A549 (cell line): ENCODE measurements around the gene KIF3B. TPM values are rescaled to one million over a fixed set of nuclear protein-coding genes. Genes with fewer than 3 reads are reported as not detected.

Source experiments
- ATAC-seq, 2 experiments: fragments of 200-7000 bp in 1 of 2; fragments of >200 bp in 1 of 2; cut with Nextera tagmentation in 1 of 2; cut with Tn5 transposase in 1 of 2; 3 replicates each; pipeline versions ENCODE4 v1.8.0 to v1.9.1; 2018 to 2020; ENCODE audit warnings: mild to moderate bottlenecking in 1 of 2, moderate library complexity in 1 of 2
- CTCF ChIA-PET: fragments of 300-600 bp; sonication (Branson Sonifier 250); formaldehyde crosslinking; extraction: SDS; loops from one replicate; lab custom pipeline; 2021; ENCODE audit warnings: antibody characterized with exemption, inconsistent platforms; lab: Yijun Ruan, JAX
- POLR2A ChIA-PET: fragments of 350-600 bp; formaldehyde crosslinking; extraction: SDS; loops from one replicate; lab custom pipeline; 2021; ENCODE audit warnings: antibody characterized with exemption, inconsistent platforms; lab: Yijun Ruan, JAX
- DNase-seq, 2 experiments: peaks; one replicate each; pipeline versions ENCODE4 v3.0.0 to v3.0.0-alpha.2; 2011 to 2016; ENCODE audit warnings: low read depth in 1 of 2, low spot score in 1 of 2
- FAIRE-seq: peaks from 2 replicates; lab custom pipeline; 2011; peaks lifted over from hg19 to GRCh38; lab: Jason Lieb, UNC
- H3K27ac ChIP-seq, 2 experiments: fragments of >200 bp; sonication (Bioruptor Twin); formaldehyde crosslinking; 3 replicates each; pipeline ENCODE4 v1.5.1; 2016 to 2017
- H3K4me1 ChIP-seq: fragments of >200 bp; sonication (Bioruptor Twin); formaldehyde crosslinking; 3 replicates; pipeline ENCODE4 v1.6.1; 2016
- H3K4me2 ChIP-seq: fragments of >200 bp; sonication (Bioruptor Twin); formaldehyde crosslinking; 3 replicates; pipeline ENCODE4 v1.6.1; 2016
- H3K4me3 ChIP-seq: fragments of >200 bp; sonication (Bioruptor Twin); formaldehyde crosslinking; 3 replicates; pipeline ENCODE4 v1.5.1; 2016
- H3K9me3 ChIP-seq: fragments of >200 bp; sonication (Bioruptor Twin); formaldehyde crosslinking; 3 replicates; pipeline ENCODE4 v1.6.1; 2016
- CBX8 ChIP-seq: fragments of 200-600 bp; sonication (generic); IDR thresholded peaks from 2 replicates; pipeline ENCODE4 v1.6.1; 2016
- CEBPB ChIP-seq, 2 experiments: fragments of >200 bp in 1 of 2; sonication (Bioruptor Twin) in 1 of 2; formaldehyde crosslinking in 1 of 2; IDR thresholded peaks; 2 replicates each; pipeline ENCODE4 v1.6.1; 2012 to 2016
- CHD2 ChIP-seq: fragments of 150-350 bp; IDR thresholded peaks from 2 replicates; pipeline ENCODE4 v1.6.1; 2014; ENCODE audit warnings: low read length; ENCODE audit not compliant: partially characterized antibody
- CHD4 ChIP-seq: fragments of 200-600 bp; sonication (generic); IDR thresholded peaks from 2 replicates; pipeline ENCODE4 v1.6.1; 2016; ENCODE audit warnings: antibody characterized with exemption, mild to moderate bottlenecking, borderline replicate concordance
- EHF ChIP-seq: fragments of 250-450 bp; sonication (Bioruptor Pico); IDR thresholded peaks from 2 replicates; pipeline ENCODE4 v1.5.0; 2020; ENCODE audit warnings: mild to moderate bottlenecking
- FOSB ChIP-seq: fragments of 250-450 bp; sonication (Bioruptor Pico); IDR thresholded peaks from 2 replicates; pipeline ENCODE4 v1.5.0; 2020; ENCODE audit warnings: mild to moderate bottlenecking, moderate library complexity
- FOXS1 ChIP-seq: fragments of 250-450 bp; sonication (Bioruptor Pico); IDR thresholded peaks from 2 replicates; pipeline ENCODE4 v1.5.0; 2020; ENCODE audit warnings: mild to moderate bottlenecking, moderate library complexity
- HEYL ChIP-seq: fragments of 250-450 bp; sonication (Bioruptor Pico); IDR thresholded peaks from 2 replicates; pipeline ENCODE4 v1.8.0; 2021; ENCODE audit warnings: mild to moderate bottlenecking, moderate library complexity
- HOXB5 ChIP-seq: fragments of 250-450 bp; sonication (Bioruptor Pico); IDR thresholded peaks from 2 replicates; pipeline ENCODE4 v1.5.0; 2020; ENCODE audit warnings: mild to moderate bottlenecking, moderate library complexity
- NFE2L2 ChIP-seq: fragments of 150-350 bp; conservative IDR thresholded peaks from 2 replicates; pipeline ENCODE4 v1.6.1; 2014; ENCODE audit warnings: low read length
- NPAS2 ChIP-seq: fragments of 250-450 bp; sonication (Bioruptor Pico); IDR thresholded peaks from 2 replicates; pipeline ENCODE4 v1.8.0; 2022; ENCODE audit warnings: mild to moderate bottlenecking, moderate library complexity, borderline replicate concordance
- NR3C1 ChIP-seq: fragments of >200 bp; sonication (Bioruptor Twin); formaldehyde crosslinking; IDR thresholded peaks from 3 replicates; pipeline ENCODE4 v1.6.1; 2017
- PHF8 ChIP-seq: fragments of 200-600 bp; sonication (generic); IDR thresholded peaks from 2 replicates; pipeline ENCODE4 v1.6.1; 2016; ENCODE audit warnings: low read depth, mild to moderate bottlenecking, antibody characterized with exemption, moderate library complexity, borderline replicate concordance
- RAD21 ChIP-seq, 2 experiments: fragments of >200 bp in 1 of 2; sonication (Bioruptor Twin) in 1 of 2; formaldehyde crosslinking in 1 of 2; IDR thresholded peaks in 1 of 2; conservative IDR thresholded peaks in 1 of 2; 2 replicates in 1 of 2; 3 replicates in 1 of 2; pipeline ENCODE4 v1.6.1; 2012 to 2018; ENCODE audit warnings: inconsistent platforms in 1 of 2
- RARB ChIP-seq: fragments of 250-450 bp; sonication (Bioruptor Pico); IDR thresholded peaks from 2 replicates; pipeline ENCODE4 v1.8.0; 2021; ENCODE audit warnings: mild to moderate bottlenecking, moderate library complexity
- RCOR1 ChIP-seq: fragments of 150-350 bp; IDR thresholded peaks from 2 replicates; pipeline ENCODE4 v1.6.1; 2014; ENCODE audit warnings: antibody characterized with exemption, low read length, low read depth
- RNF2 ChIP-seq: fragments of 200-600 bp; sonication (generic); IDR thresholded peaks from 2 replicates; pipeline ENCODE4 v1.6.1; 2016; ENCODE audit warnings: low read depth, mild to moderate bottlenecking, antibody characterized with exemption, moderate library complexity, borderline replicate concordance
- SMC3 ChIP-seq: fragments of >200 bp; sonication (Bioruptor Twin); formaldehyde crosslinking; IDR thresholded peaks from 3 replicates; pipeline ENCODE4 v1.6.1; 2018; ENCODE audit warnings: inconsistent platforms
- SREBF2 ChIP-seq: fragments of 450-650 bp; IDR thresholded peaks from 2 replicates; pipeline ENCODE4 v1.6.1; 2014; ENCODE audit warnings: mild to moderate bottlenecking, moderate library complexity
- ZC3H11A ChIP-seq: fragments of 450-650 bp; IDR thresholded peaks from 2 replicates; pipeline ENCODE4 v1.6.1; 2014; ENCODE audit warnings: antibody characterized with exemption, mild to moderate bottlenecking
- ZSCAN20 ChIP-seq: fragments of 250-450 bp; sonication (Bioruptor Pico); IDR thresholded peaks from 2 replicates; pipeline ENCODE4 v1.8.0; 2022; ENCODE audit warnings: mild to moderate bottlenecking, moderate library complexity
- WGBS: methylation state at CpG from one replicate; pipeline ENCODE4 v1.1.6; 2017; ENCODE audit errors: missing lambda C conversion rate; 5-methylcytosine and 5-hydroxymethylcytosine counted together
- polyA plus RNA-seq, 4 experiments: library from polyadenylated mRNA; depleted of rRNA in 3 of 4; stranded (reverse); fragments of >200 nt; fragmentation: RNase III in 1 of 4; extraction: RNeasy Plus Mini Kit Qiagen cat#74134 plus additional on column Dnase treatment in 1 of 4; gene quantifications; 2 replicates in 3 of 4; 3 replicates in 1 of 4; pipeline ENCODE4 v1.2.3, GENCODE V29; 2011 to 2017
- TF ChIP-seq, protein P1 (sequence below): fragments of >200 bp; sonication (Bioruptor Twin); formaldehyde crosslinking; IDR thresholded peaks from 3 replicates; pipeline ENCODE4 v1.5.1; 2016
- TF ChIP-seq, protein P2 (sequence below): fragments of 200-600 bp; sonication (generic); IDR thresholded peaks from 2 replicates; pipeline ENCODE4 v1.6.1; 2016; ENCODE audit warnings: antibody characterized with exemption, mild to moderate bottlenecking, moderate library complexity
- TF ChIP-seq, protein P3 (sequence below): fragments of 450-650 bp; IDR thresholded peaks from 2 replicates; pipeline ENCODE4 v1.6.1; 2014; ENCODE audit warnings: antibody characterized with exemption
- TF ChIP-seq, protein P4 (sequence below): fragments of 150-350 bp; IDR thresholded peaks from 2 replicates; pipeline ENCODE4 v1.6.1; 2014; ENCODE audit warnings: low read depth, mild to moderate bottlenecking, low read length

Gene KIF3B
- polyA plus RNA-seq, 2 of the 4 experiments (the other 2 are of a cell fraction), result 23.7 to 33.7 TPM

DNA sequence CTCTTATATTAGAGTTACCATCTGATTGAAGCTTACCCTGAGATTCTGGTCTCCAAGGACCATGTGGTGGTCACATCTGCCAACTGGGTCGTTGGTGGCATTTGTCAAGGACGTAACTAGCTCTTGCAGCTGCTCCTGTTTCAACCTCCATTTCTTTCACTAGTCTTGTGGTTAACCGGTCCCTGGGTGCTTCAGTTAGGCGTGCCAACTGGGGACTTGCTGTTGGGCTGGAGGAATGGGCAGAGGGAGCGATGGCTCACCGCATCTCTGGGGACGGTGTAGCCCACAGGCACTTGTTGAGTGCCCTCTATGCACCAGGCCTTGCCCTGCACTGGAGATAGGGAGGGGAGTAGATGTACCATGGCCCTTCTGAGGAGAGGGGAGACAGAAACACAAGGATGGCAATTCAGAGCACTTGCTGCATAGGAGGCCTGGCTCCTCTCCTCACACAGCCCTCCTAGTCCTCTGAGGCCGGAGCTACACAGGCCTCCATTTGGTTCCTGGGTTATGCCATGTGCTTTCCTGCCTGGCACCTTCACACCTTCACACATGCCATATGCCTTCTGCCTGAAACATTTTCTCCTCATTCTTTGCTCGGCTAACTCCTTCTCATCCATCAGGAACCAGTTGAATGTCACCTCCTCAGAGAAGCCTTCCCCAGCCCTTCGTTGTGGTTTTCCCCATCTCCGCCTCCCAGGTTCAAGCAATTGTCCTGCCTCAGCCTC, 60.6 kb downstream of the KIF3B start:
- 93% methylated on average over 11 of the region's 11 CpGs for WGBS
- no peak for DNase-seq
- no peak for FAIRE-seq
- Histone ChIP-seq H3K4me3 (no peak overlapping the region), H3K27ac (no peak overlapping the region), H3K9me3 (no peaks in the 10 kb centered on the region), H3K4me2 (no peak overlapping the region), H3K4me1 (peaks cover 8% of the 10 kb centered on the region; the same call in 2 of the 3 replicates)
- ChIA-PET CTCF (interaction anchor here (0.6 to 2.7 kb wide), 13 partner anchors 10 to 199 kb away, joined by 3 to 25 read pairs (median 6); no protein-coding TSS in a partner anchor), POLR2A (no interaction called here)
- no peak for ATAC-seq
- TF ChIP-seq RAD21 (conservative IDR thresholded peaks at IDR 0.05 in 1 of 2, IDR thresholded peaks at IDR 0.05 in 1 of 2) (no peak), NR3C1 (no peak), PHF8 (no peak), CHD2 (no peak)

DNA sequence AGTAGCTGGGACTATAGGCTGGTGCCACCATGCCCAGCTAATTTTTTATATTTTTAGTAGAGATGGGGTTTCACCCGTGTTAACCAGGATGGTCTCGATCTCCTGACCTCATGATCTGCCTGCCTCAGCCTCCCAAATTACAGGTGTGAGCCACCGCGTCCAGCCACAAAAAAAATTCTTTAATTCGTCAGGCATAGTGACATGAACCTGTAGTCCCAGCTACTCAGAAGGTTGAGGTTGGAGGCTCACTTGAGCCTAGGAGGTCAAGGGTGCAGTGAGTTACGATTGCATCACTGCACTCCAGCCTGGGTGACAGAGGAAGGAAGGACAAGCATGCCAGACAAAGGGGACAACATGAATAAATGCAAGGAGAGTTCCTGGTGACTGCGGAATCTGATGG, 61.2 kb downstream of the KIF3B start:
- FAIRE-seq (no peak), ATAC-seq (no peak), DNase-seq (no peak)
- TF ChIP-seq, protein P1, sequence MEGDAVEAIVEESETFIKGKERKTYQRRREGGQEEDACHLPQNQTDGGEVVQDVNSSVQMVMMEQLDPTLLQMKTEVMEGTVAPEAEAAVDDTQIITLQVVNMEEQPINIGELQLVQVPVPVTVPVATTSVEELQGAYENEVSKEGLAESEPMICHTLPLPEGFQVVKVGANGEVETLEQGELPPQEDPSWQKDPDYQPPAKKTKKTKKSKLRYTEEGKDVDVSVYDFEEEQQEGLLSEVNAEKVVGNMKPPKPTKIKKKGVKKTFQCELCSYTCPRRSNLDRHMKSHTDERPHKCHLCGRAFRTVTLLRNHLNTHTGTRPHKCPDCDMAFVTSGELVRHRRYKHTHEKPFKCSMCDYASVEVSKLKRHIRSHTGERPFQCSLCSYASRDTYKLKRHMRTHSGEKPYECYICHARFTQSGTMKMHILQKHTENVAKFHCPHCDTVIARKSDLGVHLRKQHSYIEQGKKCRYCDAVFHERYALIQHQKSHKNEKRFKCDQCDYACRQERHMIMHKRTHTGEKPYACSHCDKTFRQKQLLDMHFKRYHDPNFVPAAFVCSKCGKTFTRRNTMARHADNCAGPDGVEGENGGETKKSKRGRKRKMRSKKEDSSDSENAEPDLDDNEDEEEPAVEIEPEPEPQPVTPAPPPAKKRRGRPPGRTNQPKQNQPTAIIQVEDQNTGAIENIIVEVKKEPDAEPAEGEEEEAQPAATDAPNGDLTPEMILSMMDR, result no peak
- TF ChIP-seq SREBF2, result no peak
- TF ChIP-seq HEYL (CRISPR knock-in tag), result no peak
- TF ChIP-seq, protein P2, sequence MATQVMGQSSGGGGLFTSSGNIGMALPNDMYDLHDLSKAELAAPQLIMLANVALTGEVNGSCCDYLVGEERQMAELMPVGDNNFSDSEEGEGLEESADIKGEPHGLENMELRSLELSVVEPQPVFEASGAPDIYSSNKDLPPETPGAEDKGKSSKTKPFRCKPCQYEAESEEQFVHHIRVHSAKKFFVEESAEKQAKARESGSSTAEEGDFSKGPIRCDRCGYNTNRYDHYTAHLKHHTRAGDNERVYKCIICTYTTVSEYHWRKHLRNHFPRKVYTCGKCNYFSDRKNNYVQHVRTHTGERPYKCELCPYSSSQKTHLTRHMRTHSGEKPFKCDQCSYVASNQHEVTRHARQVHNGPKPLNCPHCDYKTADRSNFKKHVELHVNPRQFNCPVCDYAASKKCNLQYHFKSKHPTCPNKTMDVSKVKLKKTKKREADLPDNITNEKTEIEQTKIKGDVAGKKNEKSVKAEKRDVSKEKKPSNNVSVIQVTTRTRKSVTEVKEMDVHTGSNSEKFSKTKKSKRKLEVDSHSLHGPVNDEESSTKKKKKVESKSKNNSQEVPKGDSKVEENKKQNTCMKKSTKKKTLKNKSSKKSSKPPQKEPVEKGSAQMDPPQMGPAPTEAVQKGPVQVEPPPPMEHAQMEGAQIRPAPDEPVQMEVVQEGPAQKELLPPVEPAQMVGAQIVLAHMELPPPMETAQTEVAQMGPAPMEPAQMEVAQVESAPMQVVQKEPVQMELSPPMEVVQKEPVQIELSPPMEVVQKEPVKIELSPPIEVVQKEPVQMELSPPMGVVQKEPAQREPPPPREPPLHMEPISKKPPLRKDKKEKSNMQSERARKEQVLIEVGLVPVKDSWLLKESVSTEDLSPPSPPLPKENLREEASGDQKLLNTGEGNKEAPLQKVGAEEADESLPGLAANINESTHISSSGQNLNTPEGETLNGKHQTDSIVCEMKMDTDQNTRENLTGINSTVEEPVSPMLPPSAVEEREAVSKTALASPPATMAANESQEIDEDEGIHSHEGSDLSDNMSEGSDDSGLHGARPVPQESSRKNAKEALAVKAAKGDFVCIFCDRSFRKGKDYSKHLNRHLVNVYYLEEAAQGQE, result no peak
- no peak for TF ChIP-seq NPAS2 (CRISPR knock-in tag)
- no peak for TF ChIP-seq FOXS1 (CRISPR knock-in tag)
- no peak for TF ChIP-seq RAD21 (conservative IDR thresholded peaks at IDR 0.05 in 1 of 2, IDR thresholded peaks at IDR 0.05 in 1 of 2)
- TF ChIP-seq HOXB5, result no peak
- no peak for TF ChIP-seq EHF (CRISPR knock-in tag)
- TF ChIP-seq FOSB (CRISPR knock-in tag), result no peak
- no peak for TF ChIP-seq NR3C1
- TF ChIP-seq ZC3H11A, result no peak
- TF ChIP-seq, protein P3, sequence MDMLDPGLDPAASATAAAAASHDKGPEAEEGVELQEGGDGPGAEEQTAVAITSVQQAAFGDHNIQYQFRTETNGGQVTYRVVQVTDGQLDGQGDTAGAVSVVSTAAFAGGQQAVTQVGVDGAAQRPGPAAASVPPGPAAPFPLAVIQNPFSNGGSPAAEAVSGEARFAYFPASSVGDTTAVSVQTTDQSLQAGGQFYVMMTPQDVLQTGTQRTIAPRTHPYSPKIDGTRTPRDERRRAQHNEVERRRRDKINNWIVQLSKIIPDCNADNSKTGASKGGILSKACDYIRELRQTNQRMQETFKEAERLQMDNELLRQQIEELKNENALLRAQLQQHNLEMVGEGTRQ, result no peak
- H3K4me1 ChIP-seq, result peaks cover 7% of the 10 kb centered on the region; the same call in 1 of the 3 replicates
- WGBS, result 87% methylated on average over 7 of the region's 7 CpGs
- POLR2A ChIA-PET, result no interaction called here
- CTCF ChIA-PET, result interaction anchor here (1.1 to 1.5 kb wide), 3 partner anchors 9 to 17 kb away, joined by 3 to 7 read pairs (median 4); no protein-coding TSS in a partner anchor
- H3K9me3 ChIP-seq, result no peaks in the 10 kb centered on the region
- H3K4me2 ChIP-seq, result no peak overlapping the region
- no peak overlapping the region for H3K27ac ChIP-seq
- no peak overlapping the region for H3K4me3 ChIP-seq

DNA sequence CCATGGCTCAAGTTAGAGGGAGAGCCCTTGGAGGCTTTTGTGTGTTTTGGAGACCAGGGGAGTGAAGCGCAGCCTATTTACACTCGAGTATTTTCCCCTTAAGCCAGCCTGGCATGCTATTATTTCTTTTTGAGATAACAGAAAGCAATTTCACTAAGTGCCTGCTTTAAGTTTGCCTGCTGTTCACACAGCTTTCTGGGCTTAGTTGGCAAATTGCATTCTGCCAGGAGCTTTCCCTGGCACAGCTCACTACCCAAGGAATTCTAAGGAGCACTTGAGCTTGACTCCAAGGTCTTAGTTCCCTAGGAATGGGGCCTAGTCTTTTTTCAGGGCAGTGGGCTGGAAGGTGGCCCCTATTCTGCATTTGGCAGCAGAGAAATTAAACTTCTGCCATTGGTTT, 61.7 kb downstream of the KIF3B start:
- peaks cover 7% of the 10 kb centered on the region; the same call in 1 of the 3 replicates for H3K4me1 ChIP-seq
- CTCF ChIA-PET, result interaction anchor here (0.6 to 1.4 kb wide), 5 partner anchors 9 to 117 kb away, joined by 3 to 4 read pairs (median 3); no protein-coding TSS in a partner anchor
- no peaks in the 10 kb centered on the region for H3K9me3 ChIP-seq
- TF ChIP-seq CHD4, result no peak
- no peak for TF ChIP-seq FOSB (CRISPR knock-in tag)
- TF ChIP-seq SMC3, result no peak
- TF ChIP-seq CEBPB (IDR thresholded peaks at IDR 0.05), result no peak
- no peak for TF ChIP-seq RARB (CRISPR knock-in tag)
- TF ChIP-seq RCOR1, result no peak
- TF ChIP-seq CBX8, result no peak
- no peak for TF ChIP-seq NFE2L2
- TF ChIP-seq RNF2, result no peak
- TF ChIP-seq ZC3H11A, result no peak
- TF ChIP-seq, protein P4, sequence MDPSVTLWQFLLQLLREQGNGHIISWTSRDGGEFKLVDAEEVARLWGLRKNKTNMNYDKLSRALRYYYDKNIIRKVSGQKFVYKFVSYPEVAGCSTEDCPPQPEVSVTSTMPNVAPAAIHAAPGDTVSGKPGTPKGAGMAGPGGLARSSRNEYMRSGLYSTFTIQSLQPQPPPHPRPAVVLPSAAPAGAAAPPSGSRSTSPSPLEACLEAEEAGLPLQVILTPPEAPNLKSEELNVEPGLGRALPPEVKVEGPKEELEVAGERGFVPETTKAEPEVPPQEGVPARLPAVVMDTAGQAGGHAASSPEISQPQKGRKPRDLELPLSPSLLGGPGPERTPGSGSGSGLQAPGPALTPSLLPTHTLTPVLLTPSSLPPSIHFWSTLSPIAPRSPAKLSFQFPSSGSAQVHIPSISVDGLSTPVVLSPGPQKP, result no peak
- no peak for TF ChIP-seq ZSCAN20 (CRISPR knock-in tag)
- POLR2A ChIA-PET, result no interaction called here
- no peak overlapping the region for H3K4me3 ChIP-seq
- no peak overlapping the region for H3K4me2 ChIP-seq
- H3K27ac ChIP-seq, result no peak overlapping the region
- 82% methylated on average over 2 of the region's 2 CpGs for WGBS
- DNase-seq (no peak), ATAC-seq (no peak), FAIRE-seq (no peak)
